ENCODE measurements around the gene VWA2.

Gene VWA2

GRCh38 chr10:114239117-114239993 lies at the start of gene VWA2:
Gene VWA2 (plus strand): TSS chr10:114239254. CDS start chr10:114248714, 9,460 bp downstream.
- DNase-seq: peak; percentile 28

GRCh38 chr10:114189700-114190099 lies 49.4 kb upstream of the VWA2 start:
- DNase-seq: no peak

- DNase-seq: peak; percentile 51
Observed at GRCh38 chr10:114195079-114195478, 44.0 kb upstream of the VWA2 start.

- no peak for DNase-seq
Observed at GRCh38 chr10:114199239-114199638, 39.8 kb upstream of the VWA2 start.

DNA sequence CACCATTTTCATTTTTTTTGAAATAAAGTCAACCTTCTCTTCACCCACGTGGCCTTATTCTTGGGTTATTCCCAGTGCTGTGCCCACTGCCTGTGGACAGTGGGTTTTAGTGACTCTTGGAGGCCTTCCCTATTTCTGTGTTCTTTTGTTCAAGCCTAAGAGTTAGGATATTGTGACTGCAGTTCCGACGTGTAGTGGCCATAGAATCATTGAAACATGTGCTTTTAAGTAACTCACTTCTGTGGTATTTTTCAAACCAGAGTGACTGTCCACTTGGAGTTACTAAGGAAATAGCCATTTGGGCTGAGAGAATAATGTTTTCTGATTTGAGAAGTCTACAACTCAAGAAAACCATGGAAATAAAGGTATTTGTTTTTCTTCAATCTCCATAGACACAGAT lies 36.2 kb upstream of the VWA2 start:
- DNase-seq: no peak

- no peak for DNase-seq
Observed at GRCh38 chr10:114206902-114207301, 32.2 kb upstream of the VWA2 start.

- DNase-seq: no peak
Observed at GRCh38 chr10:114207349-114207748, 31.7 kb upstream of the VWA2 start.

- no peak for DNase-seq
Observed at GRCh38 chr10:114208351-114208750, 30.7 kb upstream of the VWA2 start.

DNA sequence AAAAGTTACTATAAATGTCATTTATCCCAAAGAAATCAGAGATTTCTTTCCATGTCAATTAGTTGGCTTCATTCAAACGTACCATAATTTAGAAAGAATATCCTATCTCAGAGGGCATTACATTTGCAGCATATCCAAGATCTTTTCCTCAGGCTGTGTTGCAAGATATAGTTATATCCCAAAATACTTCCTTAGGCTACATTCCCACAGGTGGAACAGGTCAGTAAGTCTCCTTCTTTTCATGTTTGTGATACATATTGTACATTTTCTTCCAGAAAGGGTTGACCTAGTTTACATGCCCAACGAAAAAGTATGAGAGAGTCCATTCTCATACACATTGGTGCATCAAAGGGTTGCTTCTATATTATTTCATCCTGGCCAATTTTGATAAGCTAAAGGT lies 26.9 kb upstream of the VWA2 start:
- DNase-seq: no peak

DNA sequence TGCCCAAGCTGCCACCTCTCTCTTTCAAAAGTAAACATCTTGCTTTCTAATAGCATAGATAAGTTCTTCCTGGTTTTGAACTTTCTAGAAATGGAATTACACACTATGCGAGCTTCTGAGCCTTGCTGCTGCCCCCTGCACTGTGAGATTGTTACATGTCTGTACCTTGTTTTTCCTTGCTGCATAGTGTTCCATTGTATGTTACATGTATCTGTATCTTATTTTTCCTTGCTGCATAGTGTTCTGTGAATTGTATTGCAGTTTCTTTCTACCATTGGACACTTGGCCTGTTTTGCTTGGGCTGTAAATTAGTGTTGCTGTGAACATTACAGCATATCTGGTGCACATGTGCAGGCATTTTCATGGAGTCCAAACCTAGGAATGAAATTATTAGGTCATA lies 24.0 kb upstream of the VWA2 start:
- DNase-seq: no peak

DNA sequence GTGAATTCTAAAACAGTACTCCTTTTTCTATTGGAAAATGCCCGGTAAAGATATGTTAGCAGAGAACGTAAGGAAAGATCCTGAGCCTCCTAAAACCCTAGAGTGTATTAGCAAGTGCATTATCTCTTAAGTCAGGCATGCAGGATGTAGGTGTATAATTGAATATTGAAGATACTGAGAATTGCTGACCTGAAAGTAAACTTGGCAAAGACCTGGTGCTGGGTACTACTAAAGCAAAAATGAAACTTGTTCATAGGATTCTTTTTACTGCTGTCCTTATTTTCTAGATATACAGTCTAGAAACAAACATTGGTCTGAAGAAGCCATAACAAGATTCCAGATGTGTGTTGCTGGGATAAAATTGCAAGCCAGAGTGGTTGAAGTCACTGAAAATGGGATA lies 18.8 kb upstream of the VWA2 start:
- DNase-seq: no peak

DNA sequence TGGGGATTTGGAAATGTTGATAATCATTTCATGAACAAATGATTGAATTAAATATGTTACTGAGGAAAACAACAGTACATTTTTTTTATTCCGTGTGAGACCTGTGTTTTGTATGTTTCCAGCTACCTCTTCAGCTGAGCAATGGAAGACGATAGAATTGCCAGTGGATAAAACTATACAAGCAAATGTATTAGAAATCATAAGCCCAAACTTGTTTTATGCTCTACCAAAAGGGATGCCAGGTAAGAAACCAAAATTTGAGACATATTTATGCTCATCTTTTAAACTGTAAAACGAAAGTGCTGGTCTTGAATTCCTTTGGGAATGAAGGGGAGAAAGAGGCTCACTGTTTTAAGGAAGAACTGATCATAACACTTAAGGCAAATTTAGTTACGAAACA lies 17.8 kb upstream of the VWA2 start:
- no peak for DNase-seq

- no peak for DNase-seq
Observed at GRCh38 chr10:114223066-114223465, 16.0 kb upstream of the VWA2 start.

- no peak for DNase-seq
Observed at GRCh38 chr10:114228156-114228555, 10.9 kb upstream of the VWA2 start.

DNA sequence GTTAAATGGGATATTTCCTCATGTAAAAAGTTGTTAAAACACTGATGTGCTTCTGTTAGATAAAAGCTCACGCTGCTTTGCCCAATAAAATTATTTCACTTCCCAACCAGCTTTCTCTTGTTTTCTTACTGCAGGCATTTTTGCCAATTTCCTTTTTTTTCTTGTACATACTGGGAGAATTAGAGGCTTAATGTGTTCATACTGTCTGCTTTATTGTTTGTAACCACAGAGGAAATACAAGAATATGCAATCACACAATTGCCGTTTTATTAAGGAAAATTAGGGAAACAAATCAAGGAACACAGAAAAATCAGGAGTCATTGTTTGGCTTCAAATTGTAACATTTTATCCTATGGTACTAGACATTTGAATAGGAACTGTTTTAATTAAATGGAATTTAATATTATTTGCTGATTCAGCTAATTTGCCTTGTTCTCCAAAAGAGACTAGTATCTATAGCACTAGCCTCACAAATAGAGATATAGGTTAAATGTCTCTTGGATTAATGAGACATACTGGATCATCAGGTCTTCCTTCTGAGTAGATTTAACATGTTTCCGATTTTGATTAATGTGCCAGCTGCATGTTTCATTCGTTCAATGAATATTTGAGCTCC lies 6.4 kb upstream of the VWA2 start:
- no peak for DNase-seq

DNA sequence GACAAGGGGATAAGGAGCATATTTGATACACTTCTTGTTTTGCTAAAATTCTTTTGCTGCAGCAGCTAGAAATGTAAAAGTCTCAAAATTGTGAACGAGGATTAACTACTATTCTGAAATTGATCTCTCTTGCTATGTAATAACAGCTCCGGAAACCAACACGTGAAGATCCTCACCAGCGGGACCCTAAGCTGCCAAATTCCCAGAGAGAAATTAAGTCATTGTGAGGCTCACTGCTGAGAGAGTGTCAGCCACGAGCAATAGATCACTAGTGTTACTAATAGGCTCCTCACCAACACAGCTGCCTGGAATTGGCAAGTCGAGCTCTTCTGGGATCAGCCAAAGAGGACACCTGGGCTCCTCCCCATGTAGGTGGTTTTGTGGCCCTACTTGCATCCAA lies 5.6 kb upstream of the VWA2 start:
- no peak for DNase-seq

DNA sequence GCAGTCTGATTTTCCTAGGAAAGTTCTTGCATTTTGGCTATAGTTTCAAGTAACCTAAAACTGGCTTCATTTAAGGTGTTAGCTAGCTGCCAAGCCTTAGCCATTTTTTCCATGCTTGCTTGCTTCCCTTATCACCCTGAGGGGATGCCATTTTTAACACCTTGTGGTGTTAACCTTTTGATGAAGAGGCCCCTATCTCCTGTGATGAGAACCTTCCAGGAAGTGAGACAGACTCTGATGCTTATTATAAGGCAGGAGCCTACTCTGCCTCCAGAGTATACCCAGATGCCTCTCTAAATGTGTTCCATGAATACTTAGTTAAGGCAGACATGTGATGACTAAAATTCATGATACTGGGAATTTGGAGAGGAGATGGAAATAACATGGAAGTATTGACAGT lies 4.9 kb upstream of the VWA2 start:
- DNase-seq: no peak

GRCh38 chr10:114239994-114240345 lies 916 bp downstream of the VWA2 start:
- DNase-seq: no peak

GRCh38 chr10:114242235-114242634 lies 3.2 kb downstream of the VWA2 start:
- DNase-seq: no peak

- no peak for DNase-seq
Observed at GRCh38 chr10:114243661-114244060, 4.6 kb downstream of the VWA2 start.

DNA sequence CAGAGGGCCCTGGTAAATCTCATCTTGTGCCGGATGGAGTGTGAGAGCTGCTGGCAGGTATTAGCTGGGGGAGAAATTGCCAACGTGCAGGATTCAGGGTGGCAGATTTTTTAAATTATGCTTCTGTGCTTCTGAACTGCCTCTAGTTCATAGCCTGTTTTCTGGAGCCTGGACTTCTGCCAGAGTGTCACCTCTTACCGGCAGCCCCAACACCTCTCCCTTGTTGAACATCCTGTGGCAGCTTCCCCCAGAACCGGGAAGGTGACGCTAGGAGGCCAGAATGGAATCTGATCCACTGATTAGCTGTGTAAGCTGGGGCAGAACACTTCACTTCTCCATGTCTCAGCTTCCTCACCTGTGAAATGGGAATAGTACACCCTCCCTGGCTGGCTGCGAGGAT lies 5.1 kb downstream of the VWA2 start:
- no peak for DNase-seq

DNA sequence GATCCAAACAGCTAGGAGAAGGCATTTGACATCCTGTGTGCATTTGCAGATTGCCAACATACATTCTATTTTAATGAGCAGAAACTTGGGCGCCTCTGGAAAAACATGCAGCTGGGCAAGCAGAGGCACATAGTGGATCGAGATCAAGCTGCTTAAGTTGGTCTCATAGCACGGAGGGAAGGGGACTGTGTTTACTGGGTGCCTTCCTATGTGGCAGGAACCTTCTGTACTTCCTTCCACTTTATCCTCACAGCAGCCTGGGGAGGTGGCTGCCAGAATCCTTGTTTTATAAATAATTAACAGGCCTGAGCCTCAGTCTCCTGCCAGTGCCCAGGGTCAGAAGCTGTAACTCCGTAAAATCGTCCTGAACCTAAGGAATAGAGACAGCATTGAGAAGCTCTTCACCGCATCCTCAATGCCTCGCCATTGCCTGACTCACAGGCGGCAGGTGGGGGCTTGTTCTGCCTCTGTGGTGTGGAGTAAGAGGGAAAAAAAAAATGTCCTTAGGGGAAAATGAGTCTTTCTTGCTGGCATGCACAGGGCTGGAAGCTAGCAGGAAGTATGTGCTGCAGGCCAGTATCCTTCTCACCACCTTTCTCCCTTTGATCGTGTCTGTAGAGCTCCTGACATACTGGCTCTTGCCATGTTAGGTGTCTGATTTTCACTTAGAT lies 6.2 kb downstream of the VWA2 start:
- no peak for DNase-seq

DNA sequence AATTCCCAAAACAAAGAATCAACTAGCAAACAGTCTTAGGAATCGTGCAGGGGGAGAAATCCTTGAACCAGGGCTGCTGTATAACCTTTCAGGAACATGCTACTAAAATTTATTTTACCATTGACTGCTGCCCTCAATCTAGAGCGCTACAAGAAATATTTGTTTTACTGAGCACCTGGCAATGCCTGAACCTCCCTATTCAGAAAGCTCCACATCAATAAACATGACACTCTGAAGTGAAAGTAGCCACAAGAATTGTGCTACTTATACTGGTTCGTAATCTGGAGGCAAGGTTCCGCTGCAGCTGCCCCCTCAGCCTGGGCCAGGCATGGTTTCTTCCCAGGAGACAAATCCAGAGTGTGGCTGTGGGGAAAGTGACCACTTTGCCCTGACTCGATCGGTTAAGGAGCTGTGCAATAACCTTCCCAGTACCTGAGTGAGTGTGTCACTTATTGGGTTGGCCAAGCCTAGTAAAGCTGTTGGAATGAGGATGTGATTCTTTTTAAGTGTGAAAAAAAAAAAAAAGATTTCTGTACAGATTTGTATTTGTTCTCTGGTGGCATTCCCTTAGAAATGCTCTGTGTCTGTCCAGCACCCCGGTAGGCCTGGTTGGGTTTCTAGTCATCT lies 7.7 kb downstream of the VWA2 start:
- DNase-seq: no peak

GRCh38 chr10:114250236-114250635 lies 11.2 kb downstream of the VWA2 start:
- no peak for DNase-seq
